BJ (cell line): Measurements from ENCODE around the gene NOD2. TPM values are rescaled to one million over a fixed set of nuclear protein-coding genes. Genes with fewer than 3 reads are reported as not detected.

Experiments used
- CTCF ChIA-PET: fragments of 350-600 bp; formaldehyde crosslinking; extraction: SDS; loops from one replicate; lab custom pipeline; 2021; ENCODE audit warnings: antibody characterized with exemption, inconsistent platforms; lab: Yijun Ruan, JAX
- POLR2A ChIA-PET: fragments of 300-600 bp; sonication (Branson Sonifier 250); formaldehyde crosslinking; extraction: SDS; loops from one replicate; lab custom pipeline; 2021; ENCODE audit warnings: antibody characterized with exemption; lab: Charles Lee
- DNase-seq: peaks from one replicate; pipeline ENCODE4 v3.0.0-alpha.2; 2011; ENCODE audit warnings: low read depth
- H3K27me3 ChIP-seq: 2 replicates; pipeline ENCODE4 v1.6.0; 2011; ENCODE audit warnings: low read length; ENCODE audit not compliant: control insufficient read depth, insufficient read depth
- H3K36me3 ChIP-seq: 2 replicates; pipeline ENCODE4 v1.5.1; 2011; ENCODE audit warnings: low read length; ENCODE audit not compliant: control insufficient read depth, insufficient read depth
- H3K4me3 ChIP-seq: 2 replicates; pipeline ENCODE4 v1.5.1; 2011; ENCODE audit warnings: low read depth, mild to moderate bottlenecking, control low read depth, low read length
- polyA minus RNA-seq: library from RNA; depleted of rRNA, polyadenylated mRNA; stranded (reverse); fragments of >200 nt; gene quantifications from 2 replicates; pipeline ENCODE4 v1.2.3, GENCODE V29; 2011; rRNA and poly(A)+ RNA removed
- polyA plus RNA-seq: library from polyadenylated mRNA; depleted of rRNA; stranded (reverse); fragments of >200 nt; gene quantifications from 2 replicates; pipeline ENCODE4 v1.2.3, GENCODE V29; 2011; rRNA removed
- TF ChIP-seq, protein P1 (sequence below): IDR thresholded peaks from 2 replicates; pipeline ENCODE4 v1.5.1; 2011; ENCODE audit warnings: low read depth, mild to moderate bottlenecking, control low read depth, inconsistent platforms, low read length, moderate library complexity; ENCODE audit not compliant: insufficient read depth

The NOD2 gene
- not detected in 2 replicates for polyA plus RNA-seq
- not detected in 2 replicates for polyA minus RNA-seq

DNA sequence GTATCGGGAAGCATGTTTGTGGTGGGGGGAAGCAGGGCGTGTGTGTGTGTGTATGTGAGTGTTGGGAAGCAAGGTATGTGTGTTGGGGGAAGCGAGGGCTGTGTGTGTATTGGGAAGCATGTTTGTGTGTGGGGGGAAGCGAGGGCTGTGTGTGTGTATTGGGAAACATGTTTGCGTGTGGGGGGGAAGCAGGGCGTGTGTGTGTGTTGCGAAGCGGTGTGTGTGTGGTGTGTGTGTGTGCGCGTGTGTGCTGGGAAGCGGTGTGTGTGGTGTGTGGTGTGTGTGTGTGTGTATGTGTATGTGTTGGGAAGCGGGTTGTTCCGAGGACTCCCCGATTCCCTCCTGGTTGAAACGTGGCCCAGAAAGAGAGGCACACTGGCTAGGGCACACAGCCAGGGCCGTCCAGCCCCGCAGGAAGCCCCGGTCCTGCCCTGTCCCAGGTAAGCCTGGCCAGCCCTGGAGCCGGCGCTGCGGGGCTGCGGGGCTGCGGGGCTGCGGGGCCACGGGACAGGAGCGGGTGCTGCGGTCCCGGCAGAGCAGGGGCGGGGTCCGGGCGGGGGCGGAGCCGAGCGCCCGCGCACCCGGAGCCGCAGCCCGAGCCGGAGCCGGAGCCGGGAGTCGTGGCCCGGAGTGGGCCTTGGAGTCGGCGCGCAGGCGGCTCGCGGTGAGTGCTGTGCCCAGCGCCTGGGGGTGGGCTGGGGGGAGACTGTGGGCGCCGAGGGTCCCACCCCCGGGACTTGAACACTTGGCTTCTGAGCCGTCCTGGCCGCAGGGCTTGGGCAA is at the start of gene NOD2:
Gene NOD2, plus strand, starts transcription at position 608 of the 783 bp plus-strand sequence. CDS start 5,890 bp downstream, outside the sequence.
- no peak for DNase-seq
- POLR2A ChIA-PET: interaction anchor here (0.6 kb wide), 1 partner anchor 196 kb away, joined by 5 read pairs; no protein-coding TSS in a partner anchor
- CTCF ChIA-PET: interaction anchor here (1.6 kb wide), 1 partner anchor 114 kb away, joined by 5 read pairs; no protein-coding TSS in a partner anchor

DNA sequence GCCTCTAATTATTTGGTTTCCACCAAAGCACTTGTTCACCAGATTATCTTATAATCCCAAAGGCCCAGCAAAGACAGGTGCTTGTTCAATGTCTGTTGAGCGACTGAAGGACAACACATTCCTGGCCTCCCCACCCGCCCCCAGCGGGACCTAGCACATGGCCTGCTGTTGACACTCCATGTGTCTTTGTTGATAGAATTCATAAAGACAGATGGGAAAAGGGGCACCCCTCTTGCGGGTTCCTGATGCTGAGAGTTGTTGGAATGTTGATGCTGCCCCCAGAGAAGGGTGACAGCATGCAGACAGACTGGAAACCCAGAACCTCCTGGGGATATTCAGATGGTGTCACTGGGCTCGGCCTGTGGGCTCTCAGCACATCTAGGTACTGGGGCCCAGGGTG is 49.2 kb upstream of the NOD2 start:
- TF ChIP-seq, protein P1, sequence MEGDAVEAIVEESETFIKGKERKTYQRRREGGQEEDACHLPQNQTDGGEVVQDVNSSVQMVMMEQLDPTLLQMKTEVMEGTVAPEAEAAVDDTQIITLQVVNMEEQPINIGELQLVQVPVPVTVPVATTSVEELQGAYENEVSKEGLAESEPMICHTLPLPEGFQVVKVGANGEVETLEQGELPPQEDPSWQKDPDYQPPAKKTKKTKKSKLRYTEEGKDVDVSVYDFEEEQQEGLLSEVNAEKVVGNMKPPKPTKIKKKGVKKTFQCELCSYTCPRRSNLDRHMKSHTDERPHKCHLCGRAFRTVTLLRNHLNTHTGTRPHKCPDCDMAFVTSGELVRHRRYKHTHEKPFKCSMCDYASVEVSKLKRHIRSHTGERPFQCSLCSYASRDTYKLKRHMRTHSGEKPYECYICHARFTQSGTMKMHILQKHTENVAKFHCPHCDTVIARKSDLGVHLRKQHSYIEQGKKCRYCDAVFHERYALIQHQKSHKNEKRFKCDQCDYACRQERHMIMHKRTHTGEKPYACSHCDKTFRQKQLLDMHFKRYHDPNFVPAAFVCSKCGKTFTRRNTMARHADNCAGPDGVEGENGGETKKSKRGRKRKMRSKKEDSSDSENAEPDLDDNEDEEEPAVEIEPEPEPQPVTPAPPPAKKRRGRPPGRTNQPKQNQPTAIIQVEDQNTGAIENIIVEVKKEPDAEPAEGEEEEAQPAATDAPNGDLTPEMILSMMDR: no peak
- H3K36me3 ChIP-seq: no peaks in the 10 kb centered on the region
- CTCF ChIA-PET: interaction anchor here (0.9 to 1.5 kb wide), 6 partner anchors 9 to 280 kb away, joined by 3 to 6 read pairs (median 4); no protein-coding TSS in a partner anchor
- no peak for DNase-seq
- H3K4me3 ChIP-seq: no peak overlapping the region
- H3K27me3 ChIP-seq: peaks cover 9% of the 10 kb centered on the region
- POLR2A ChIA-PET: no interaction called here

More for the DNA sequence above, at the start of gene NOD2:
- Histone ChIP-seq H3K27me3 (peaks cover 9% of the 10 kb centered on the region), H3K36me3 (no peaks in the 10 kb centered on the region), H3K4me3 (peak within 1 kb of the TSS; percentile 18; the same call in 1 of the 2 replicates)
- TF ChIP-seq, protein P1: no peak

DNA sequence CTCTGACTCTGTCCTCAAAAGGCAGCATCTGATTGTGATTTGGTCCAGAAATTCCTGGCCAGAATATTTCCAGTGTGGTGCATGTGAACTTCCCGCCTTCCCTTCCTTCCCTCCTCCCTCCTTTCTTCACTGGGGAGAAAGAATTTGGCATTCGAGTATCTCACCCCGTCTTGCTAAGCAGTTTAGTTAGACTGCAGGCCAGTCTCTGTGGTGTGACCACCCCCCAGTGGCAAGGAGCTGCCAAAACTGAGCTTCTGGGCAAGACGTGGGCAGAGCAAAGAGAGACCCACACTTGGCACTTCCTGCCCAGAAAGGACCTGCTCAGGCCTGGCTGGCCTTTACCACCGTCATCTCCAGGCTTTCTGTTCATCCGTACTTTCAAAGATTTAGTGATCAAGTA is 48.7 kb upstream of the NOD2 start:
- POLR2A ChIA-PET: no interaction called here
- H3K36me3 ChIP-seq: no peaks in the 10 kb centered on the region
- CTCF ChIA-PET: interaction anchor here (0.7 to 1.5 kb wide), 8 partner anchors 9 to 281 kb away, joined by 3 to 6 read pairs (median 4); no protein-coding TSS in a partner anchor
- H3K27me3 ChIP-seq: peaks cover 9% of the 10 kb centered on the region
- TF ChIP-seq, protein P1: peak; percentile 25; the same call in 1 of the 2 replicates
- no peak for DNase-seq
- H3K4me3 ChIP-seq: no peak overlapping the region

DNA sequence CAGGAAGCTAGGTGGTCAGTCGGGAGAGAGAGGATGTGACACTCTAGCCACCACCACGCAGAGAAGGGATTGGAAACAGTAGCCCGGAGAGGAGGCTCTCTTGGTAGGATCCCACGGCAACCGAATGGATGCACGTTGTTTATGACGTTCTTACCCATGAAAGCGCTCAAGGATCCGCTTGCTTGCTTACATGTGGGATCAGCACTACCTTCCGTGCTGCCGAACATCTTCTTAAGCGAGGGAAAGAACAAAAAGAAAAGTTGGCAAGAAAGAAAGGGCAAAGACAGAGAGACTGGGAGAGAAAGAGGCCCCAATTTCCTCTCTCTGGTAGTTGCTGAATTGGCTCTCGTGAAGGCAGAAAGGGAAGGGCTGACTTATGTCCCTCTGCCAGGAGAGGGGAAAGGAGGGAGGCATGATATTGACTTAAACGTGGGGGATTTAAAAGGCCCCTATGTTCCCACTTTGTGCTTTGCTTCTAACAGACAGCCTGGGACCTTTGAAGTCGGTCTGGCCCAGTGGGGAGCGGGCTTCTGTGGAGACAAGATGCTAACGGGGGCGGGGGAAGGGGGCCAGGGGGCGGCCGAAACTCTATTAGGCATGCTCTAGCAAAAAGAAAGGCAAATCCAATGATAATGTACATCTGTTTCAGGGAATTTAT is 47.7 kb upstream of the NOD2 start:
- H3K27me3 ChIP-seq: peaks cover 9% of the 10 kb centered on the region
- H3K4me3 ChIP-seq: no peak overlapping the region
- H3K36me3 ChIP-seq: no peaks in the 10 kb centered on the region
- ChIA-PET POLR2A (no interaction called here), CTCF (interaction anchor here (0.6 to 1.8 kb wide), 6 partner anchors 20 to 439 kb away, joined by 3 to 6 read pairs (median 4); no protein-coding TSS in a partner anchor)
- TF ChIP-seq, protein P1: no peak
- no peak for DNase-seq
